SU-DHL-6 (cell line): ENCODE data around the gene TNFAIP8L2.

ENCODE experiments used
- EZH2phosphoT487 ChIP-seq: fragments of 200-600 bp; sonication (generic), shearing (Covaris generic); conservative IDR thresholded peaks from 2 replicates; pipeline ENCODE4 v1.6.1; 2018; ENCODE audit warnings: mild to moderate bottlenecking, antibody characterized with exemption, low read length, moderate library complexity, mixed read lengths
- TF ChIP-seq, protein P1 (sequence below): fragments of 200-600 bp; sonication (generic); IDR thresholded peaks from one replicate; pipeline ENCODE4 v1.5.1; 2017; ENCODE audit warnings: antibody characterized with exemption, mild to moderate bottlenecking, low read length, moderate library complexity; ENCODE audit not compliant: insufficient read depth, poor library complexity, severe bottlenecking

GRCh38 chr1:151187205-151187604 is 30.8 kb downstream of the TNFAIP8L2 start:
- TF ChIP-seq, protein P1, sequence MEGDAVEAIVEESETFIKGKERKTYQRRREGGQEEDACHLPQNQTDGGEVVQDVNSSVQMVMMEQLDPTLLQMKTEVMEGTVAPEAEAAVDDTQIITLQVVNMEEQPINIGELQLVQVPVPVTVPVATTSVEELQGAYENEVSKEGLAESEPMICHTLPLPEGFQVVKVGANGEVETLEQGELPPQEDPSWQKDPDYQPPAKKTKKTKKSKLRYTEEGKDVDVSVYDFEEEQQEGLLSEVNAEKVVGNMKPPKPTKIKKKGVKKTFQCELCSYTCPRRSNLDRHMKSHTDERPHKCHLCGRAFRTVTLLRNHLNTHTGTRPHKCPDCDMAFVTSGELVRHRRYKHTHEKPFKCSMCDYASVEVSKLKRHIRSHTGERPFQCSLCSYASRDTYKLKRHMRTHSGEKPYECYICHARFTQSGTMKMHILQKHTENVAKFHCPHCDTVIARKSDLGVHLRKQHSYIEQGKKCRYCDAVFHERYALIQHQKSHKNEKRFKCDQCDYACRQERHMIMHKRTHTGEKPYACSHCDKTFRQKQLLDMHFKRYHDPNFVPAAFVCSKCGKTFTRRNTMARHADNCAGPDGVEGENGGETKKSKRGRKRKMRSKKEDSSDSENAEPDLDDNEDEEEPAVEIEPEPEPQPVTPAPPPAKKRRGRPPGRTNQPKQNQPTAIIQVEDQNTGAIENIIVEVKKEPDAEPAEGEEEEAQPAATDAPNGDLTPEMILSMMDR: no peak
- no peak for TF ChIP-seq EZH2phosphoT487
